NCI-H146 (cell line): ENCODE measurements around the gene CDCP1.

Experiments used
- DNase-seq: peaks from one replicate; lab custom pipeline; 2025; lab: John Stamatoyannopoulos, UW

Gene CDCP1

DNA sequence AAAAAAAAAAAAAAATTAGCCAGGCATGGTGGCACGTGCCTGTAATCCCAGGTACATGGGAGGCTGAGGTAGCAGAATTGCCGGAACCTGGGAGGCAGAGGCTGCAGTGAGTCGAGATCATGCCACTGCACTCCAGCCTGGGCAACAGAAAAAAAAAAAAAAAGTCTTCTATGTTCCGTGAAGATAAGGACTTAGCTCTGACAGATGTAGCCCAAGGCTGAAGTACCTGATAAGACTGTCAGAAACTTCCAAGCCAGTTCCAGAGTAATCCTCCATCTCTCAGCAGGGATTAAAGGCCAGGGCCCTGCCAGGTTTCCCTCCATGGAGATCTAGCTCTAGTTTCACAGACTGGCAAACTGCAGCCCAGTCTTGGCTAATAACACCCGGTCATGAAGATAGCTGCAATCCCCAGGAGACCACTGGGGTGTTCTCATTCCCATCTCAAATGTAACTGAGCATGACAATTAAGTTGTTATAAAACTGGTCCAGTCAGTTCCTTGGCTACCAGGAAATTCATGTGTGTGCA, 8.5 kb downstream of the CDCP1 start:
- no peak for DNase-seq

DNA sequence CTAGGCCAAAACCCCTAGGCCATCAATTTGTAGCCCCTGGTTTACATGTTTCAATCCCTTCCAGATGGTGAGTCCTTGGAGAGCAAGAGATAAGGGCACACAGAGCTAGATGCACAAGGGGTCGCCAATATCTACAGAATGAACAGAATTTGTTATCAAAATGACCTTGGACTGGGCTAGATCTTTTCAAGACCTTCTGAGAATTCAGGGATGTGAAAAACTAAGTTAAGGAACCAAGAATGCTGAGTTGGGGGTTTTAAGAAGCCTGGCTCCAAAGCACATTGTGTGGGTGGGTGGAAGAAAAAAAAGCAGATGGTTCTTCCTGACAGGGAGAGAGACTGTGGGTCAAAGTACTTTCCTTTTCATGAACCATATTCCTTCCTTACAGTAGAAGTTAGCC, 10.2 kb downstream of the CDCP1 start:
- DNase-seq, result no peak

DNA sequence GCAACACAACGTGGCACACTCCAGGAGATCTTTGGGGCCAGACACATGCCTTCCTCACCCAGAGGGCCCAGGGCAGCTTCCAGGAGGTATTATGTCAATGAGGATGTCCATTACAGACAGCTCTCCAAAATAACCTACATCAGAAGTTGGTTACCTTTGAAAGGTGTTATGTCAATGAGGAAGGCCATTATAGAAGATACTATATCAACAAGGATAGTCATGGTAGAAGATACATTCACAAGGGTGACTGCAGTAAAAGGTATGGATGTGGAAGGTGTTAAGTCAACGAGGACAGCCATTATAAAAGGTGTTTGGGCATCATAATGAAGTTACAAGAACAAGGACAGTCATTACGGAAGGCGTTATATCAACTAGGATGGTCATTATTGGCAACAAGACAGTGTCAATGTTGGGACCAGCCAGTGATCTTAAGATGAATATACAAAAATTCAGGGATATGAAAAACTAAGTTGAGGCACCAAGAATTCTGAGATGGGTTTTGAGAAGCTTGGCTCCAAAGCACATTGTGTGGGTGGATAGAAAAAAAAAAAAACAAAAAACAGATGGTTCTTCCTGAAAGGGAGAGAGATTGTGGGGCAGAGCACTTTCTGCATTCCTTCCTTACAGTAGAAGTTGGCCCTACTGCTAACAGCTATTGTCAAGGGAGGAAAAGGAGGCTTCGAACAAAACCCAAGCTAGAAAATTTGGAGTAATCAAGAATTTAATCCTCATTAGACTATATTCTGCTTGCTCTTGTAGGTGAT, 11.2 kb downstream of the CDCP1 start:
- no peak for DNase-seq

DNA sequence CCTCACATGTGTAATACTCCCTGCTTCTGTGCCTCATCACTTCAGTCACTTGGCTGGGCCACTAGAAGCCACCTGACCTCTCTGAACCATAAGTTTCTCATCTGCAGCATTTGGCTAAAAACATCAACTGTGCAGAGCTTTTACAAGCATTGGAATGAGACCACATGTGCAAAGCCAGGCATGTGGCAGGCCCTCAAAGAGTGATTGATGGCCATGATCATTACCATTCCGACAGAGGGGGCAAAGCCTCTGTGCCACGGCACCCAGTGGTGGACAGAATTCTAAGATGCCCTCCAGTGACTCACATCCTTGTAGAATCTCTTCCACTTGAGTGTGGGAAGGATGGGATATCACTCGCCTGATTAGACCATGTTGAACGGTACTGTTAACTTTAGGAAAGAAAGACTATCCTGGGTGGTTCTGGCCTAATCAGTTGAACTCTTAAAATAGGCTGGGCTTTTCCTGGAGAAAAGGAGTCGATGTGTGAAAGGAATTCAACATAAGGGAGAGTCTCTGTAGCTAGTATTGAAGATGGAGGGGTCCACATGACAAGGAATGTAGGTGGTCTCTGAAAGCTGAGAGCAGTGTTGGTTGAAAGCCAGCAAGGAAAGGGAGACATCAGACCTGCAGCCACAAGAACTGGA, 13.5 kb downstream of the CDCP1 start:
- DNase-seq, result no peak

DNA sequence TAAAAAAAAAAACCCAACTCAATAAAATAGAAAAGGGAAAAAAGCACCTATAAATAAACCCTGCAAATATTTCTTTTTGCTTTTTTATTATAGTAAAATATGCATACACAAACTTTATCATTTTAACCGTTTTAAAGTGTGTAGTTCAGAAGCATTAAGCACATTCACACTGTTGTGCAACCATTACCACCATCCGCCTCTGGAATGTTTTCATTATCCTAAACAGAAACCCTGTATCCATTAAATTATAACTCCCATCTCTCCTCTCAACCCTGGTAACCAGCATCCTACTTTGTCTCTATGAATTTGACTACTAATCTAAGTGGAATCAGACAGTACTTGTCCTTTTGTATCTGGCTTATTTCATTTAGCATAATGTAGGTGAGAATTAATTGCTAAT, 15.0 kb downstream of the CDCP1 start:
- DNase-seq, result no peak

DNA sequence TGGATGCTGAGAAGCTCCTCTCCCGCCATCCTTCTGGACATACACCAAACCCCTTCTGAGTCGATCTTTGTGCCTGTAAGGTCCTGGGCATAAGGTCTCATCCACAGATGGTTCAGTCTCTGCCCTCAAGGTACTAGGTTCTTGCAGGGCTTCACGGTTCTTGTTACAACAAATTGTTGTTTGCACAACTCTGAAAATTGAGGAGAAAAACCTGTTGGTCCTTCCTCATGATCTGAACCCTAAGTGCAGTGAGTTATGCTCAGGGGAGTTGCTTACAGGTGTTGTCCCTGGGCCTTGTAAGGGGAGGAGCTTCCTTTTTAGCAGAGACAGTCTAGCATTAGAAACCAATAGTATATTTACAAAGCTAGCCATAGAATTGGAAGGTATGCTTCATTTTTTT, 15.7 kb downstream of the CDCP1 start:
- DNase-seq, result no peak

DNA sequence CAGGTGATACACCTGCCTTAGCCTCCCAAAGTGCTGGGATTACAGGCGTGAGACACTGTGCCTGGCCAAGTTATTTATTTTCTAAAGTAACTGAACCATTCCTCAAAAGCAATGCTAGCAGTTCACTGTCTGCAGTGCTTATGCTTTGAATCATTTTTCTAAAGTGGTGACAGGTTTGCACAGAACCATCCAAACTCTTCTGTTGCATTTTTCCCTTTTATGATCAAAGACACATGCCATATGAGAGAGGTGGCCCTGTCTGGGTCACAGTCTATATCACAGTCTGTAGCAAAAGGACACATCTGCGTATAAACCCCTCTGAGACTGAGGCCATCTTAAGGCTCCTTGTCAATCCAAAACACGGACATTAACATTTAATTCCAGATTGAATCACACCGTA, 17.2 kb downstream of the CDCP1 start:
- DNase-seq, result no peak

DNA sequence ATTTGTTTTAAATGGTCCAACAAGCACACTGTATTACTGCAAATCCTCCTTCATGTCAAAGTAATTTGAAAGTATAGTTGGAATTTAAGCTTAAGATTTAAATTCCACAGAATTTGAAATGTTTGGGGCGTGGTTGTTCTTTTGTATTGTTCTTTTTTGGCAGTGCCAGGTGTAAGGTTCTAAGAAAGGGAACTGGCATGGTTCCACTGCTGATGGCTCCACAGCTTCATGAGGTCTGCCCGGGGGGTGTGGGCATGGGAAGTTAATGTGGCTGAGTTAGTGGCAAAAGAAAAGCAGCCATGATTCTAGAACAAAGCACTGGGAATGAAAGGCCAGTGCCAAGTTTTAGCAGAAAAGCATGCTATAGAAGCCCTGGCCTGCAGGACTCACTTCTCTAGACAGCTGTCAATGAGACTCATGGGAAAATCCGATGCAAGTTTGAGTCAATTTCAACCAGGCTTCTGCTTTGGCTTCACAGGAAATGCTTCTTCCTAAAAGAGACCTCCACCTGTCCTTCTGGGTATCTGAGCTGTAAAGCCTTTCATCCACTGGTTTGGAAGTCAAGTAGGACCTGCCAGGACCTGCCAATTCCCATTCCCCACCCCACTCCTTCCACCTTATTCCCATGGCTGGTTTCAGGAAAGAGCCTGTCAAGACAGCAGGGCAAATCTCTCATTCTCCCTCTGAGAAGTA, 18.9 kb downstream of the CDCP1 start:
- DNase-seq, result no peak

DNA sequence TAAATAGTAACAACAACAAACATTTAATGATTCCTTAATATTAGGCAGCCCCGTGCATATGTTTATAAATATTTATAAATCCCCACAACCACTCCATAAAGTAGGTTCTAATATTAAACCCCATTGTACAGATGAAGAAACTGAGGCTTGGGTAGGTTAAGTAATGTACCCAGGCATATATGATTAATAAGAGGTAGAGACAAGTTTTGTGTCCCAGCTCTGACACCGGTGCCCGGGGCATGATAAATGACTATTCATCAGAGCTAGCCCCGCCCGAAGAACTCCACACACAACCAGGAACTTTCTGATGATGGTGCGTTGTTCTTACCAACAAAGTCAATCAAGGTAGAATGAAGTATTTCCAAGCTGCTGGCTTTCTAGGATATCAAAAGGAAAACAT, 19.4 kb downstream of the CDCP1 start:
- DNase-seq, result no peak

DNA sequence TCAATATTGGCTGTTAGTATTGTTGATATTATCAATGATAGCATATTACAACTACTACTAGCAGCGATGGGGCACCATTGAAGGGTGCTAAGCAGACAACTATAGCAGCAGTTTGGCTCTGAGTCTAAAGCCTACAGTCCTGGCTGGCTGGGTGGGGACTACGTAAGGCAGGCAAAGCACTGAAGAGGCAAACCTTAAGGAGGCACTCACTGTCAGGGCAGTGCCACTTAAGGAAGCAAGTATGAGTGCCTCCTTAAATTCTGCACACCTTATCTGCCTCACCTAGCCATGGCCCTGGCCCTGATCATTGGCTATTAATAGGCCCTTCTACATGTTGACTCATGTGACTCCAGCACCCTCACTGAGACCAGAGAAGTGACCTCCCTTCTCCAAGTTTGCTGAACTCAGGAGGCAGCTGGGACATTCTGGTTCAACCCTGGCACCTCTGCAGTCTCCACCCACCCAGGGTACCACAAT, 20.6 kb downstream of the CDCP1 start:
- no peak for DNase-seq

DNA sequence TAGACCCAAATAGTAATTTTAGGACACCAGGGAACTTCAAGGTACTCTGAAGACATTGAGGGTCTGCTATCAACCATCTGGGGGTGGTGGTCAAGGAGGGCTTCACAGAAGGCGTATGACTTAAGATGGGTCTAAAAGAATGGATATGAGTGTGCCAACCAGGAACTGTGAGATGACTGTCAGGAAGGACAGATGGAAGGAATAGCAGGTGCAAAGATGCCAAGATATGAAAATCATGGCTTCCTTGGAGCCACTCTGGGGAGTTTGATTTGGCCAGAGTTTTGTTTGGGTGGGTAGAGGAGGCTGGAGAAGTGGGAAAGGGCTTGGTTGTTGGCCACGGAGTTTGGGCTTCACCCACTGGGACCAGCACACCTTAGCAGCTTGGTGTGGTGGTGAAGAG, 21.2 kb downstream of the CDCP1 start:
- no peak for DNase-seq

DNA sequence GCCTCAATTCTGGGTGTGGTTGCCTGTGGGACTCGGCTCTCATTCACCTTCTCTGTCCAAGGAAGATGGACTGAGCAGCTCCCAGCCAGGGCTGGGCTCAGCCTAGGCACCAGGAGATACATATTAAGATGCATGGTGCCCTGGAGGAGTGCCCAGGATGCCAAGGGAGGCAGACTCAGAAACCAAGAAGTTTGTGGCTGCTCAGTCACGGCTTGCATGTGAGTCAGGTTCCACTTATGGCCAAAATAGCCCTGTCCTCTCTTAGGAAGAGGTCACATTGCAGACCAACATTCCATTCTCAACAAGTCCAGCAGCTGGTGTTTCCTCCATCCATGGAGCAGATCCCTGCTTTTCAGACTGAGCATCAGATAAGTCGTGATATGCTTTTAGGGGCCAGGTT, 21.8 kb downstream of the CDCP1 start:
- DNase-seq, result no peak

DNA sequence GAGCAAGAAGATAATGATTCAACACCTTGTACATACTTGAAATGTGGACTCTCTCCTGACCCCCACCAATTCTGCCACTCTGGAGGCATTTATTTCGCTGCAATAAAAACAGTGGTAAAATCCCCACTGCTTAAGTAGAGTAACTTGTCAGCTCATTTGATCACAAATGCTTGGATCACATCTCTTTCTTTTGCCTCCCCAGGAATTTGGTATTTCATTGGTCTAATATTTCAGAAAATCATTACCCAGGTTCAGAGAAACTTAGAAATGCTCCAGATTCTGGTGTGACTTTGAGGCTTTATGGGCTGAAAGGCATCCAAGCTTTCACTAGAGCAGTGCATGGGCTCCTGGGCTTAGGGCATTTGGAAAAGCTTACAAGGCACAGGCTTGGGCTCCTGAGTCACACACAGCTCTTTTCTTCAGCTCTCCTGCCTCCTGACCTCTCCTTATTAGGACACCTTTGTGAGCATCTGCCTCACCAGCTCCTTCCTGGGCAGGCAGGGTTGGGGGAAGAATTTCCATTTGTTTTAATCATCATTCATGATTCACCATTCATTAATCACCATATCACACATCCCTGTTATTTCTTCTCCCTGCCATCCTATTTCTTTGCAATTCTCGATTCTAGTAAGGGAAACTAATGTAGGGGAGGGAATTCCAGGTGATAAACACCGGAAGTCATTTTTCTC, 22.5 kb downstream of the CDCP1 start:
- DNase-seq, result no peak

DNA sequence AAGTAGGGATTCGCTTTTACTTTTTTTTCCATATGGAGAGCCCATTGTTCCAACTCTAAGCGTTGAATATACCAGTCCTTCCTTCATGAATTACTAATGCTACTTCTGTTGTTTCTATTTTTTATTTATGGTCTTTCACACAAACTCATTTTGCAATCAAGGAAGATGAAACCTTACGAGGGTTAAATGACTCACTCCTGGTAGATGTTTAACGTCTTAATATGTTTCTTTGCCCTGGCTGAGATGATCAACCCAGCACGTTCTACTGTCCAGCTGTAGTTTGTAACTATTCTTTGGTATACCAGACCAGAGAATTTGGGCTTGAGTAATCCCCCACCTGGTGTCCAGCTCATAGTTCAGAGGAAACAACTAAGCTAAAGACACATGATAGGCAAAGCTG, 23.1 kb downstream of the CDCP1 start:
- no peak for DNase-seq

DNA sequence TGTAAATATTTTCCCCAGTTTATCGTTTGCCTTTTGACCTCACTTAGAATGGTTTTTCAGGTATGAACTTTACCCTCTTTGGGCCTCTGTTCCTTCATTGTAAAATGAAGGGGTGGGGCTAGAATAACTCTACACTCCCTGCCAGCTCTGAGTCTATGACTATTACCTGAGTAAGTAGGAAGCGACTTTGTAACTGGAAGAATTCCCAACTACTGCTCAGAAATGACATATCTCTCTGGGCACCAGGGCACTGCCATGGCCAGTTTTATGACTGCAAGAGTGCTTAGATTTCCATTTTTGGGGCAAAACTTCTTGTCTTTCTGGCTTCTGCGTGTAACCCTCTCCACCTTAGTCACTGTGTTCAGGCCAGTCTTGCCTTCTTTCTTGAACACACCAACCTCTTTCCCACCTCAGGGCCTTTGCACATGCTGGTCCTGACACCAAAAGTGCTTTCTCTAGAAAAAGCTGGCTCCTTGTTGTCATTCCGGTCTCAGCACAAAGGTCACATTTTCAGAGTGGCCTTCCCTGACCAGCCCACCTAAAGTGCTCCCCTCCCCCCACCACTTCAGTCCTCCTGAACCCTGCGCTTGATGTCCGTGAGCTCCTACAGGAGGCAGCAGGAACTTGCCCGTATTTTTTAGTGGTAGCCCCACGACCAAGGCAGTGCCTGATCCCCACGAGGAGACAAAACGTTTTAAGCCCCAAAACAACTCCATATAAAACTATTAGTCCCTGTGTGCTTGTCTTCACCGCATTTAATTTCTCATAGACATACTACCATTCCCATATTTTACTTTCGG, 25.6 kb downstream of the CDCP1 start:
- DNase-seq, result no peak

DNA sequence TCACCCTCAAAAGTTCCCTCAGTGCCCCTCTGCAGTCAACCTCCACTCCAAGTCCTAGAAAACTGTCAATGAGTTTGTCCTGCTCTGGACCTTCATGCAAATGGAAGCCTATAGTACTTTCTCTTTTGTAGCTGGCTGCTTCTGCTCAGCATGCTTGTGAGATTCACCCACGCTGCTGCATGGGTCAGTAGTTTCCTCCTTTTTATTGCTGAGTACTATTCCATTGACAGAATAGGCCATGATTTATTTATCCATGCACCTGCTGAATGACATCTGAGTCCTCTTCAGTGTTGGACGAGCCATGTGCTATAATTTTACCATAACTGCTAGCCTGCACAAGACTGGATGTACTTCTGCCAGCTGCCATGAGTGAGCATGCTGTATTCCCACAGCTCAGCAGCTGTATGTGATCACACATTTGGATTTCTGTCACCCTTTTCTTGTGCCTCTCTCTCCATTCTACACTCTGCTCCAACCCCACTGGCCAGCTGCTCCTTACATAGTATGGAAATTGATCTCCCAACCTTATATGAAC, 26.3 kb downstream of the CDCP1 start:
- no peak for DNase-seq

DNA sequence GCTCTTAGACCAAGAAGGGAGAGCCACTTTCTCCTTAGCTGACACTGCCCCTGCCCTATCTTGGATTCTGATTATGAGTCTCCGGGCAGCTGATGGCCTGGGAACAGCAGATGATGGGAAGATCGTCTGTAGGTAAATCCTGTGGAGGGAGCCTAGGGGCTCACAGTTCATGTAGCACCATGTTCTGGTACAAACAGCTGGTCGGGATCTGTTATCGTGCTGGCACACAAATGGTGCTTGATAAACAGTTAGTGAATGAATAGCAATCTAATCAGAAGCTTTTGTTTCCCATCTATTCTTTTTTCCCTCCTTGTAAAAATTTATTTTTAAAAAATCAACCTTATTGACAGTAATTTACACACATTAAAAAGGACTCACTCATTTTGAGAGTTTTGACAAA, 26.8 kb downstream of the CDCP1 start:
- peak; percentile 7 for DNase-seq

DNA sequence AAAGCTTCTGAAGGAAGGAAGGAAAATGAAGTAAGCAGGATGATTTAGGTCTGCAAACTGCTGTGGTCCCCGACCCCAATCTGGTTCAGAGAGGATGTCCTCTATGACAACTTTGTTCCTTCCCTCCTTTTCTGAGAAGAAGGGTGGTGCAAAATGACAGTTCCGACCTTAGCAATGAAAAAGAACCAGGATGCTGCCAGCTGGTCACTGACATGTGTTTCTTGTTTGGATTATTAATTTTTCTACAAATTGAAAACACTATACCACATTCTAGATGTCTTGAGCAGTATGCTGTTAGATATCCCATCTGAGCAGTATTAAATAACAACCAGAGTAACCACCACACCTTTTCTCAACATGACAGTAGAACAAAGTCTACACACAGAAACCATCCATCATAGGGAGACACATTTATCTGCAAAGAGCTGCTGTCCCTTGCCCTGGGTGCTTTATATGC, 27.5 kb downstream of the CDCP1 start:
- DNase-seq, result no peak

DNA sequence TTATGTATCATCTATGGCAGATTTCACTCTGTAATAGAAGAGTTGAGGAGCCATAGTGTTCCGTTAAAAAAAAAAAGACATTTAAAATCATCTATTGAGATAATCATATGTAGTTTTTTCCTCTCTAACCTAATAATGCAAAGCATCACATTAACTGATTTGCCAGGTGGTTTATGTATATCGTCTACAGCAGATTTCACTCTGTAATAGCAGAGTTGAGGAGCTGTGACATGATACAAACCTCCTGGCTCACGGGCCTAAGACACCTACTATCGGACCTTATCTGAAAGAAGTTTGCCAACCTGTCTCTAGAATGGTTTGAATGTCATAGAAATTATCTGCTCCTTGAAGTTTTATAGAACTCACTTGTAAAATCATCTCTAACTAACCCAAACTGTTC, 29.8 kb downstream of the CDCP1 start:
- DNase-seq, result no peak

DNA sequence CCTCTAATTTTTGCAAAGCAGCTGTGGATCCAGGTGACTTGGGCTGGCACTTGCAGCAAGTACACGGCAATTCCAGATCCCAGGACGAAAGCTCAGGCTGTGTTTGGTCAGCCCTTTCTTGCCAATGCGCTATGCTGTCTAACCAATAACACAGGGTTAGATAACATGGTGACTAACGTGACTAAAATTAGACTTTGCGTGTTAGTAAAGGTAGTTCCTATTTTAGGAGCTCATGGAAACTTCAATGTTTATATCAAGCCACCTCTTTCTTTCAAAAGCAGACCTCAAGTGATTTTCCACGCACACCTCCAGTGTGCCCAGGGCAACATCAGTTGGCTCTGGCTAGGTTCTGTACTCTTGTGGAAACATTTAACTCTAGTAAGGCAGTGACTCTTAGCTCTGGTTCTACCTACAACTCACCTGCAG, 32.5 kb downstream of the CDCP1 start:
- DNase-seq, result no peak

DNA sequence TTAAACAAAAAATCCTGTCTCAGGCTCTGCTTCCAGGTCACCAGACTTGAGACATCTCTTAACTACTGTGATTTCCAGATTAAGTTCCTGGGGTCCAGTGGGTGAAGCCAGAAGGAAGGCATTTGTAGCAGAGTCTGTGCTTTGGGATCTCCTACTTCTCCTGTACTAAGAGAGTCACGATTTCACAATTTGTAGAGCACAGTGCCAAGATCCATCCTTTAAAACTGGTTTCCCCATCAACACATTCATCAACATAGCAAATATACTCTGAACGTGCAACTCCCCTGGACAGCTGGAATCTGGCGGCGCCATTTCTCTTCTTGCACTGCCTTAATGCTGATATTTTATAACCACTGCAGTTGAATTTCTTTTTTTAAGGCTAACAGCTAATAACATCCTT, 33.2 kb downstream of the CDCP1 start:
- no peak for DNase-seq
